ENCODE results near the gene NNAT.
"Not testable (repeated sequence)": the region's sequence is repeated elsewhere in the genome, so short reads cannot be mapped to it uniquely, and the experiment has no call there.

Gene NNAT

DNA sequence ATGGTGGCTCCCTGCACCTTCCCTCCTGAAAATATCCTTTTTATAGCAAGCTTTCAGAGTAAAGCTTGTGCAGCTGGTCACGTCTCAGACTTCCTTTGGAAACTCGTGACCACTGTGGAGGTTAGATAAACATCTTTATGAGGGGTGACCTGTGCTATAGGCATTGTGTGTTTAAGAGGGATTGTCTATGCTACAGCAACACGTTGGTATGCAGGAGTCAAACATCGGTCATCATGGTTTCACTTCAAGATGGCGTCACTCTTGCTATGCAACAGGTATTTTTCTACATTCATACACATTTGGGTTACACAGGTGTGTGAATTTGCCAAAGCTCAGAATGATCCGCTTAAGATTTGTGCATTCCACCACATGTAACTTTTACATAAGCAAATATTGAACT is 21.2 kb downstream of the NNAT start:
- no peak for DNase-seq

- peak; percentile 20 for DNase-seq
Observed at GRCh38 chr20:37543828-37544227, 22.8 kb downstream of the NNAT start.

DNA sequence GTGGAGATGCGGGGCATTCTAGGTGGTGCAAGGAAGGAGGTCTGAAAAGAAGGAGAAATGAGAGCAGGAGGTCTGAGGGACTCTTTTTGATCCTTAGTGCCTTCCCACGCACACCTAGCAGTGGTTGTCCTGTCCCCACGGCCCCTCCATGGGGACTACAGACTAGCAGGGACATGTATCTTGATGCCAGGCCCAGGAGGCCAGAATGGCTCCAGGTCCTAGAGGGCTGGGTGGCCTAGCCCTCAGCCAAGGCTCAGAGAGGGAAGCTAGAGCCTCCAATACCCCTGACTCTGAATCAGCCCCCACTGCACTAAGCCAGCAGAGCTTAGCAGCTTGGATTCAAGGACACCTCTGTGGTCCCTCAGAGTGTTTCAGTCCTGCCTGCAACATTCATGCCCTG is 23.3 kb downstream of the NNAT start:
- DNase-seq, result no peak

GRCh38 chr20:37545516-37545915 is 24.5 kb downstream of the NNAT start:
- no peak for DNase-seq

DNA sequence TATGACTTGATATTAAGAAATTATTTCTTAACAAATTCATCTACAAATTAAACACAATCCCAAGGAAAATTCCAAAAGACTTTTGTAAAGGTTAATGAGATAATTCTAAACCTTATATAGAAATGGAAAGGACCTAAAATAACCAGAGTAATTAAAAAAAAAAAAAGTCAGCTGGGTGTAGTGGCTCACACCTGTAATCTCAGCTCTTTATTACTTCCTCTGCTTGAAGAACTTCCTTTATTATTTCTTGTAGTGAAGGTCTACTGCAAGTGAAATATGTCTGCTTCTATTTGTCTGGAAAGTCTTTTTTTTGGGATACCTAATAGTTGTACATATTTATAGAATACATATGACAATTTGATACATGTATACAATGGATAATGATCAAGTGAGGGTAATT is 26.9 kb downstream of the NNAT start:
- no peak for DNase-seq

DNA sequence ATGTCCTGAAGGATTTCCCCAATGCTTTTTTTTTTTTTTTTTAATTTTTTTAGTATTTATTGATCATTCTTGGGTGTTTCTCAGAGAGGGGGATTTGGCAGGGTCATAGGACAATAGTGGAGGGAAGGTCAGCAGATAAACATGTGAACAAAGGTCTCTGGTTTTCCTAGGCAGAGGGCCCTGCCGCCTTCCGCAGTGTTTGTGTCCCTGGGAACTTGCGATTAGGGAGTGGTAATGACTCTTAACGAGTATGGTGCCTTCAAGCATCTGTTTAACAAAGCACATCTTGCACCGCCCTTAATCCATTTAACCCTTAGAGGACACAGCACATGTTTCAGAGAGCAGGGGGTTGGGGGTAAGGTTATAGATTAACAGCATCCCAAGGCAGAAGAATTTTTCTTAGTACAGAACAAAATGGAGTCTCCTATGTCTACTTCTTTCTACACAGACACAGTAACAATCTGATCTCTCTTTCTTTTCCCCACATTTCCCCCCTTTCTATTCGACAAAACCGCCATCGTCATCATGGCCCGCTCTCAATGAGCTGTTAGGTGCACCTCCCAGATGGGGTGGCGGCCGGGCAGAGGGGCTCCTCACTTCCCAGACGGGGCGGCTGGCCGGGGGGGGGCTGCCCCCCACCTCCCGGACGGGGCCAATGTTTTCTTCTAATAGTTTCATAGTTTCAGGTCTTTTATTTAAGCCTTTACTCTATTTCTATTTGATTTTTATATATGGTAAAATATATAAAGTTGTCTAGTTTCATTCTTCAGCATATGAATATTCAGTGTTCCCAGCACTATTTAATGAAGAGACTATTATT is 29.3 kb downstream of the NNAT start:
- not testable (repeated sequence) for DNase-seq

- DNase-seq, result not testable (repeated sequence)
Observed at GRCh38 chr20:37551660-37552059, 30.6 kb downstream of the NNAT start.

GRCh38 chr20:37552415-37552814 is 31.4 kb downstream of the NNAT start:
- no peak for DNase-seq

DNA sequence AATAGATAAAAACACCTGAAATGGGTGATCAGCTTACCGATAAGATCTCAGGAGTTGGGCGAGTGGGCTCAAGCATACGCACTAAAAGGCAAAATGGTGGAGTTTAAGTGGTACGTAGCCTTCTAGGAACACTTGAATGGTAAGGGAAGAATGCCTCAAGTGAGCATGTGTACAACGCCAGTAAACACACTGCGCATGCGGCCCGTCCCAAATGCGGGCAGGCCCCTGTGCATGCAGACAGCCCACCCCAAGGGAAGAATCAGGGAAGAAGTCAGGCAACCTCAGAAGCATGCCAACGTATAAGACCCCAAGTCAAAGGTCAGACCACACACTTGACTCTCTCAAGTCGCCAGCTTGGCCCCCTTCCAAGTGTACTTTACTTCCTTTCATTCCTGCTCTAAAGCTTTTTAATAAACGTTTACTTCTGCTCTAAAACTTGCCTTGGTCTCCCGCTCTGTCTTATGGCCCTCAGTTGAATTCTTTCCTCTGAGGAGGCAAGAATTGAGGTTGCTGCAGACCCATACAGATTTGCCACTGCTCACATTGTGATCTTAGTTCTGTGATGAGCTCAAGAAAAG is 33.8 kb downstream of the NNAT start:
- not testable (repeated sequence) for DNase-seq

- DNase-seq, result no peak
Observed at GRCh38 chr20:37556538-37556937, 35.5 kb downstream of the NNAT start.

DNA sequence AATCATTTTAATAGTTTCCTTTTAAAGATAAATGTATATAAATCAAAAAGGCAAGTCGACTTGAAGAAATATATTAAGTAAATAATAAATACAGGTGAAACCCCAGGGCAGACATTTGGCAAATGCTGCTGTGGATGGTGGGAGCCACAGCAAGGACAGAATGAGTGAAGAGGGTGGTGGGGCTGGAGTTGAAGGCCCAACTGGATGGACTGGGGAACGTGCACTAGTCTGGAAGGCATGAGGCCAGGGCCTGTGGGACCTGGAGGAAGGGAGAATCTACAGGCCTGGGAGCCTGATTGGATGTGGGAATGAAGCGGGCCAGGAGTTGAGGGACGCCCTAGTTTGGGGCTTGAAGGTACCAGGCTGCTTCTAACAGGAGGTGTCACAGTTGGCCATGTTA is 37.3 kb downstream of the NNAT start:
- no peak for DNase-seq

DNA sequence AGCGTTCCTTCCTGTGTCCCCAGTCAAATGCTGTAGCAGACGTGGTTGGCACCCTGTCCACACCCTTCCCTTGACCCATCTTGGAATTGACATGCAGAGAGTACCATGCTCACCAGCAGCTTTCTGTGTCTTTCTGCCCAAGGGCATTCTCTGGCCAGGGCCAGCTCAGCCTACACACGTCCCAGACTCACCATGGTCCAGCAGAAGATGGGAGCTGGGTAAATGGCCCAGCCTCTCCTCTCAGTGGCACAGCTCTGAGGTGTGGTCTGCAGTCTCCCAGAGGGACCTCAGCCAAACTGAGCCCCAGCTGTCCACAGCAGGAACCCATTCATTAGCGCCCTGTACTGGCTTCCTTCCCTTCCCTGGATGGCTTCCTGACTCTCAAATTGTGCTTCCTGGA is 37.7 kb downstream of the NNAT start:
- no peak for DNase-seq

- DNase-seq, result no peak
Observed at GRCh38 chr20:37559312-37560027, 38.4 kb downstream of the NNAT start.

DNA sequence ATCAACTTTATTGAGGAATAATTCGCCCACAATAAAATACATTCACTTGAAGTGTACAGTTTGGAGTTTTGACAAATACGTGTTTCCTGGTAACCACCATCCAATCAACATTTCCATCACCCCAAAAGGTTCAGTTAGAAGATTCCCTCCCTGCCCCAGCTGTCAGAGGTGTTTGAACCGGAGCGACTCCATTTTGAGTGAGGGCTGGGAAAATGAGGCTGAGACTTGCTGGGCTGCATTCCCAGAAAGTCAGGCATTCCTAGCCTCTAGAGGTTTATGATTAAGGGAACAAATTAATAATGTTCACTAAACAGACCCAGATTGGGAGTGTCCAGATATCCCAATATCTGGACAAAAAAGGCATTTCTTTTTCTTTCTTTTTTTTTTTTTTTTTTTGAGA is 39.6 kb downstream of the NNAT start:
- DNase-seq, result no peak

DNA sequence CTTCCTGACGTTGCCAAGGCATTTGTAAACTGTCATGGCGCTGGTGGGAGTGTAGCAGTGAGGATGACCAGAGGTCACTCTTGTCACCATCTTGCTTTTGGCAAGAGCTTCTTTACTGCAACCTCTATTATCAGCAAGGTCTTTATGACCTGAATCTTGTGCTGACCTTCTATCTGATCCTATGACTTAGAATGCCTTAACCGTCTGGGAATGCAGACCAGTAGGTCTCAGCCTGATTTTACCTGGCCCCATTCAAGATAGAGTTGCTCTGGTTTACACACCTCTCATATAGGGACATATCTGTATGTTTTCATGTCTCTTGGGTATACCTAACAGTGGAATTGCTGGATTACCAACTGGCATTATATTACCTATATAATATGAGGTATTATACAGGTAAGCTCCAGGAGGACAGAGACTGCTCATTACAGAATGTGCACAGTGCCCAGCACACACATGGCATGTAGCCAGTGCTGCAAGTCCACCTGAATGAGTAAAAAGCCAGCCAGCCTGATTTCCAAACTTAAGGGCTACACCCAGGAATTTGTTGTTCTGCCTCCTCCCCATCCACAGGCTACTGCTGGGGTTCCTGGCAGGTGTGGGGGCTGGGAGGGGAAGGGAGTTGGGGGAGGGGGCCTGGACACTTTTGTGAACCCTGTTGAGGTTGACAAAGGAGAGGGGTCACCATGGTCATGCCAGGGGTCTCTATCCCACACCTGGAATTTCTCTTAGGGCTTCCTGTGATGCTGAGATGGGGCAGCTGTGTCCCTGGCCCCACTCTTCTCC is 41.8 kb downstream of the NNAT start:
- no peak for DNase-seq

DNA sequence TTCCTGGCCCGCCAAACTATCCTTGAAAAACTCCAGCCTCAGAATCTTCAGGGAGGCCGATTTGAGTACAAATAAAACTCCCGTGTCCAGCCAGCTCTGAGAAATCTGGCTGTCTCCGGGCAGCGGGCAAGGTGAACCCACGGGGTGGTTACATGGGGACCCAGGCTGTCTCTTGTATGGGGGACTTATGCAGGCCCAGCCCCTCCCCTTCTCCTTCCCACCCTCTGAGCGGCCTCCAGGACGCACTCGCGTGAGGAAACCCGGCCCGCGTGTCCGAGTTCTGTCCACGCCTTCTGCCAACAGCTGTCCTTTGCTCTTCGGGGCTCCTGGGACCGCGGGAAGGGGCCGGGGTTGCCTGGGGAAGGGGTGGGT is 43.0 kb downstream of the NNAT start:
- DNase-seq, result no peak

GRCh38 chr20:37564388-37565133 is 43.5 kb downstream of the NNAT start:
- peak; percentile 44 for DNase-seq

DNA sequence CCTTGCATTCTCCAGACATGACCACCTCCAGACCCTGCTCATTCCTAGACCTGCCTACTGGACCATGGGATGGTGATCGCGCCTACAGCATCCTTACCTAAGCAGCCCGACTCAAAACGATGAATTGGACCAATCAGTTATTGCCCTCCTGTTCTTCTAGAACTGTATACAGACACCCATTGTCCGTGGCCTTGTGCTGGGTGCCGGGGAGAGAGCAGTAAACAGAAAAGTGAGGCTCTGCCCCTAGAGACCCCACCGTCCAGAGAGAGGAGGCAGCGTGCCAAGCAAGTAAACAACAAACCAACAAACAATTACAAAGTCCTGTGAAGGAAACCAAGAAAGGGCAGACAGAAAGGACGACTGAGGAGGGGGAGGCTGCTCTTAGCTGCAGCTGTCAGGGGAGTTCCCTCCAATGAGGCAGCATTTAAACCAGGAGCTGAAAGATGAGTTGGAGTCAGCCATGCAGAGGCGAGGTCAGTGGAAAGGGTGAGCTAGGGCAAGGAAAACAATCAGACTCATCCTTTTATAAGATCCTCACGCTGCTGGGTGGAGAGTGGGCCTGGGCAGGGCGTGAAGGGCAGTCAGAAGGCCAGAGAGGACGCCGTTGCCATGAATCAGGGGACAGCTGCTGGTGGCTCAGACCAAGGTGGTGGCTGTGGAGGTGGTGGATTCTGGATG is 44.2 kb downstream of the NNAT start:
- peak; percentile 24 for DNase-seq

DNA sequence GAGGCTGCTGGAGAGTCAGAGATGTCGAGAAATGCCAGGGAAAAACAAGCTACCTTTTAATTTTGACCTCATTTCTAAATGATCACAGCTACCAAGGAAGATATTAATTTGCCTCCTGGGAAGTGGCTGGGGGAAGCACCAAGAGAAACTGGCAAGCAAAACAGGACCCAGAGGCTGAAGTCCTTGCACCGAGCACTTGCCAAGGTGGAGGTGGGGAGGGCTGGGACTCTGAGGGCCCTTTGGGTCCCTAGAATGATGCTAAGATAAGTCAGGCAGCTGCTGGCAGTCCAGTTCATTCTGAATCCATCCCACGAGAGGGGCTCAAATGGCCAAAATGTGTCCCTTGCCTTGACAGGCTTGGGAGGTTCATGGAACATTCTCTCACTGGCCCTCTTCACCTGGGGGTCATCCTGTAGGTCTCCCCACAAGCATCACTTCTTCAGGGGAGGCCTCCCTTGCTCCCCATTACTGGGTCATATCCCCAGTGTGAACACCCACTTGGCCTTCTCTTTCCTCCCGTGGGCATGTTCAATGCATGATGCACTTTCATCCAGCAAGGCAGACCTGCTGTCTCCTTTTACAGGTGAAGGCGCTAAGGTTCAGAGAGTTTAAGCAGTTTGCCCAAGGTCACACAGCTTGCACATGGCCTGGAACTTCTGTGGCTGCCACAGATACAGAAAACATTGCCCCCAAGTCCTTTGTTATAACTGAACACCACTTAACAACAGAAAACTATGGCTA is 45.7 kb downstream of the NNAT start:
- DNase-seq, result no peak

- no peak for DNase-seq
Observed at GRCh38 chr20:37567331-37567665, 46.2 kb downstream of the NNAT start.

Data from NCI-H1694 (cell line).